Measurements from ENCODE around the gene HRG. TPM values are rescaled to one million over a fixed set of nuclear protein-coding genes. Genes with fewer than 3 reads are reported as not detected.

The HRG gene
- polyA plus RNA-seq, 4 donors, result not detected

- Histone ChIP-seq H3K9me3 (ENCODE audit: control insufficient read depth in 2 of 2, insufficient read depth in 1 of 2, low read depth in 1 of 2, low read length in 1 of 2) (no peaks in the 10 kb centered on the region), H3K27ac (ENCODE audit: low read depth in 1 of 3, low read length in 2 of 3) (no peak overlapping the region), H3K27me3 (ENCODE audit: control insufficient read depth in 3 of 3, insufficient read depth in 3 of 3, low read length in 3 of 3) (no peaks in the 10 kb centered on the region), H3K36me3 (ENCODE audit: control insufficient read depth in 3 of 3, insufficient read depth in 2 of 3, low read depth in 1 of 3, low read length in 3 of 3) (no peaks in the 10 kb centered on the region), H3K4me3 (ENCODE audit: low read depth in 1 of 3, low read length in 3 of 3) (no peak overlapping the region), H3K4me1 (ENCODE audit: control insufficient read depth in 3 of 3, insufficient read depth in 2 of 3, low read depth in 1 of 3, low read length in 2 of 3) (no peaks in the 10 kb centered on the region)
- no peak for DNase-seq
- 28 to 56% (median 53%) methylated on average over 2 of the region's 2 CpGs for WGBS, 3 donors
- FAIRE-seq, result no peak
Observed at GRCh38 chr3:186622651-186623310, 43.0 kb upstream of the HRG start.

GRCh38 chr3:186624598-186624997 lies 41.2 kb upstream of the HRG start:
- Histone ChIP-seq H3K4me1 (ENCODE audit: control insufficient read depth in 3 of 3, insufficient read depth in 2 of 3, low read depth in 1 of 3, low read length in 2 of 3) (no peaks in the 10 kb centered on the region), H3K9me3 (ENCODE audit: control insufficient read depth in 2 of 2, insufficient read depth in 1 of 2, low read depth in 1 of 2, low read length in 1 of 2) (no peaks in the 10 kb centered on the region), H3K36me3 (ENCODE audit: control insufficient read depth in 3 of 3, insufficient read depth in 2 of 3, low read depth in 1 of 3, low read length in 3 of 3) (no peaks in the 10 kb centered on the region), H3K27me3 (ENCODE audit: control insufficient read depth in 3 of 3, insufficient read depth in 3 of 3, low read length in 3 of 3) (no peaks in the 10 kb centered on the region), H3K27ac (ENCODE audit: low read depth in 1 of 3, low read length in 2 of 3) (no peak overlapping the region), H3K4me3 (ENCODE audit: low read depth in 1 of 3, low read length in 3 of 3) (no peak overlapping the region)
- DNase-seq (no peak), FAIRE-seq (no peak)
- WGBS, 3 donors, result 76 to 81% (median 81%) methylated on average over 4 of the region's 4 CpGs

- Histone ChIP-seq H3K27ac (ENCODE audit: low read depth in 1 of 3, low read length in 2 of 3) (no peak overlapping the region), H3K4me1 (ENCODE audit: control insufficient read depth in 3 of 3, insufficient read depth in 2 of 3, low read depth in 1 of 3, low read length in 2 of 3) (no peaks in the 10 kb centered on the region), H3K27me3 (ENCODE audit: control insufficient read depth in 3 of 3, insufficient read depth in 3 of 3, low read length in 3 of 3) (no peaks in the 10 kb centered on the region), H3K36me3 (ENCODE audit: control insufficient read depth in 3 of 3, insufficient read depth in 2 of 3, low read depth in 1 of 3, low read length in 3 of 3) (no peaks in the 10 kb centered on the region), H3K4me3 (ENCODE audit: low read depth in 1 of 3, low read length in 3 of 3) (no peak overlapping the region), H3K9me3 (ENCODE audit: control insufficient read depth in 2 of 2, insufficient read depth in 1 of 2, low read depth in 1 of 2, low read length in 1 of 2) (no peaks in the 10 kb centered on the region)
- FAIRE-seq, result no peak
- no peak for DNase-seq
- 64 to 82% (median 69%) methylated on average over 4 of the region's 4 CpGs for WGBS, 3 donors
Observed at GRCh38 chr3:186625600-186626042, 40.2 kb upstream of the HRG start.

GRCh38 chr3:186626254-186626847 lies 39.5 kb upstream of the HRG start:
- no peak overlapping the region for H3K4me3 ChIP-seq (ENCODE audit: low read depth in 1 of 3, low read length in 3 of 3)
- H3K4me1 ChIP-seq (ENCODE audit: control insufficient read depth in 3 of 3, insufficient read depth in 2 of 3, low read depth in 1 of 3, low read length in 2 of 3), result no peaks in the 10 kb centered on the region
- no peaks in the 10 kb centered on the region for H3K27me3 ChIP-seq (ENCODE audit: control insufficient read depth in 3 of 3, insufficient read depth in 3 of 3, low read length in 3 of 3)
- no peak for DNase-seq
- H3K36me3 ChIP-seq (ENCODE audit: control insufficient read depth in 3 of 3, insufficient read depth in 2 of 3, low read depth in 1 of 3, low read length in 3 of 3), result no peaks in the 10 kb centered on the region
- no peak for FAIRE-seq
- no peaks in the 10 kb centered on the region for H3K9me3 ChIP-seq (ENCODE audit: control insufficient read depth in 2 of 2, insufficient read depth in 1 of 2, low read depth in 1 of 2, low read length in 1 of 2)
- WGBS, 3 donors, result 62 to 69% (median 65%) methylated on average over 7 of the region's 7 CpGs
- H3K27ac ChIP-seq (ENCODE audit: low read depth in 1 of 3, low read length in 2 of 3), result no peak overlapping the region

GRCh38 chr3:186627852-186628414 lies 37.9 kb upstream of the HRG start:
- no peak for FAIRE-seq
- no peaks in the 10 kb centered on the region for H3K27me3 ChIP-seq (ENCODE audit: control insufficient read depth in 3 of 3, insufficient read depth in 3 of 3, low read length in 3 of 3)
- 92 to 98% (median 92%) methylated on average over 7 of the region's 7 CpGs for WGBS, 3 donors
- DNase-seq, result no peak
- H3K4me3 ChIP-seq (ENCODE audit: low read depth in 1 of 3, low read length in 3 of 3), result no peak overlapping the region
- H3K27ac ChIP-seq (ENCODE audit: low read depth in 1 of 3, low read length in 2 of 3), result no peak overlapping the region
- no peaks in the 10 kb centered on the region for H3K4me1 ChIP-seq (ENCODE audit: control insufficient read depth in 3 of 3, insufficient read depth in 2 of 3, low read depth in 1 of 3, low read length in 2 of 3)
- no peaks in the 10 kb centered on the region for H3K9me3 ChIP-seq (ENCODE audit: control insufficient read depth in 2 of 2, insufficient read depth in 1 of 2, low read depth in 1 of 2, low read length in 1 of 2)
- no peaks in the 10 kb centered on the region for H3K36me3 ChIP-seq (ENCODE audit: control insufficient read depth in 3 of 3, insufficient read depth in 2 of 3, low read depth in 1 of 3, low read length in 3 of 3)

GRCh38 chr3:186628756-186629155 lies 37.1 kb upstream of the HRG start:
- WGBS, 3 donors, result 83 to 85% (median 84%) methylated on average over 7 of the region's 7 CpGs

GRCh38 chr3:186630950-186631641 lies 34.7 kb upstream of the HRG start:
- WGBS, 3 donors, result 72 to 83% (median 78%) methylated on average over 6 of the region's 6 CpGs
- Histone ChIP-seq H3K36me3 (ENCODE audit: control insufficient read depth in 3 of 3, insufficient read depth in 2 of 3, low read depth in 1 of 3, low read length in 3 of 3) (no peaks in the 10 kb centered on the region), H3K4me1 (ENCODE audit: control insufficient read depth in 3 of 3, insufficient read depth in 2 of 3, low read depth in 1 of 3, low read length in 2 of 3) (no peaks in the 10 kb centered on the region), H3K27me3 (ENCODE audit: control insufficient read depth in 3 of 3, insufficient read depth in 3 of 3, low read length in 3 of 3) (no peaks in the 10 kb centered on the region), H3K9me3 (ENCODE audit: control insufficient read depth in 2 of 2, insufficient read depth in 1 of 2, low read depth in 1 of 2, low read length in 1 of 2) (no peaks in the 10 kb centered on the region), H3K27ac (ENCODE audit: low read depth in 1 of 3, low read length in 2 of 3) (no peak overlapping the region), H3K4me3 (ENCODE audit: low read depth in 1 of 3, low read length in 3 of 3) (no peak overlapping the region)
- FAIRE-seq (no peak), DNase-seq (no peak)

More at GRCh38 chr3:186628756-186629155, 37.1 kb upstream of the HRG start:
- no peak overlapping the region for H3K4me3 ChIP-seq (ENCODE audit: low read depth in 1 of 3, low read length in 3 of 3)
- no peaks in the 10 kb centered on the region for H3K9me3 ChIP-seq (ENCODE audit: control insufficient read depth in 2 of 2, insufficient read depth in 1 of 2, low read depth in 1 of 2, low read length in 1 of 2)
- no peak for FAIRE-seq
- no peaks in the 10 kb centered on the region for H3K27me3 ChIP-seq (ENCODE audit: control insufficient read depth in 3 of 3, insufficient read depth in 3 of 3, low read length in 3 of 3)
- no peaks in the 10 kb centered on the region for H3K36me3 ChIP-seq (ENCODE audit: control insufficient read depth in 3 of 3, insufficient read depth in 2 of 3, low read depth in 1 of 3, low read length in 3 of 3)
- no peak overlapping the region for H3K27ac ChIP-seq (ENCODE audit: low read depth in 1 of 3, low read length in 2 of 3)
- no peaks in the 10 kb centered on the region for H3K4me1 ChIP-seq (ENCODE audit: control insufficient read depth in 3 of 3, insufficient read depth in 2 of 3, low read depth in 1 of 3, low read length in 2 of 3)
- no peak for DNase-seq

GRCh38 chr3:186633481-186633880 lies 32.3 kb upstream of the HRG start:
- H3K27me3 ChIP-seq (ENCODE audit: control insufficient read depth in 3 of 3, insufficient read depth in 3 of 3, low read length in 3 of 3), result no peaks in the 10 kb centered on the region
- H3K9me3 ChIP-seq (ENCODE audit: control insufficient read depth in 2 of 2, insufficient read depth in 1 of 2, low read depth in 1 of 2, low read length in 1 of 2), result no peaks in the 10 kb centered on the region
- no peaks in the 10 kb centered on the region for H3K36me3 ChIP-seq (ENCODE audit: control insufficient read depth in 3 of 3, insufficient read depth in 2 of 3, low read depth in 1 of 3, low read length in 3 of 3)
- no peak for FAIRE-seq
- no peak overlapping the region for H3K27ac ChIP-seq (ENCODE audit: low read depth in 1 of 3, low read length in 2 of 3)
- peaks cover 0 to 2% (median 0%) of the 10 kb centered on the region in 3 donors for H3K4me1 ChIP-seq (ENCODE audit: control insufficient read depth in 3 of 3, insufficient read depth in 2 of 3, low read depth in 1 of 3, low read length in 2 of 3)
- no peak overlapping the region for H3K4me3 ChIP-seq (ENCODE audit: low read depth in 1 of 3, low read length in 3 of 3)
- DNase-seq, result peak in 1 of 2 donors; percentile 12
